ENCODE measurements around the gene CLDN1.
"Not testable (repeated sequence)": the region's sequence is repeated elsewhere in the genome, so short reads cannot be mapped to it uniquely, and the experiment has no call there.

DNA sequence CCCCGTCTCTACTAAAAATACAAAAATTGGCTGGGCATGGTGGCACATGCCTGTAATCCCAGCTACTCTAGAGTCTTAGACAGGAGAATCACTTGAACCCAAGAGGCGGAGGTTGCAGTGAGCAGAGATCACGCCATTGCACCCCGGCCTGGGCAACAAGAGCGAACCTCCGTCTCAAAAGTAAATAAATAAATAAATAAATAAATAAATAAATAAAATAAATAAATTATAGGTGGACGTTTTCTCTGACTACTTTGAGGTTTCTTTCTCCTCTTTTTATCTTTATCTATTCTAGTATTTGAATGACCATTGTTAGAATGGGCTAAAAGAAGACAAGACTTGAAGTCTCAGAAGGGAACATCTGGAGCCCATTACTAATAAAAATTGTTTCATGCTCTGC, 54.8 kb downstream of the CLDN1 start:
- TF ChIP-seq, protein P1, sequence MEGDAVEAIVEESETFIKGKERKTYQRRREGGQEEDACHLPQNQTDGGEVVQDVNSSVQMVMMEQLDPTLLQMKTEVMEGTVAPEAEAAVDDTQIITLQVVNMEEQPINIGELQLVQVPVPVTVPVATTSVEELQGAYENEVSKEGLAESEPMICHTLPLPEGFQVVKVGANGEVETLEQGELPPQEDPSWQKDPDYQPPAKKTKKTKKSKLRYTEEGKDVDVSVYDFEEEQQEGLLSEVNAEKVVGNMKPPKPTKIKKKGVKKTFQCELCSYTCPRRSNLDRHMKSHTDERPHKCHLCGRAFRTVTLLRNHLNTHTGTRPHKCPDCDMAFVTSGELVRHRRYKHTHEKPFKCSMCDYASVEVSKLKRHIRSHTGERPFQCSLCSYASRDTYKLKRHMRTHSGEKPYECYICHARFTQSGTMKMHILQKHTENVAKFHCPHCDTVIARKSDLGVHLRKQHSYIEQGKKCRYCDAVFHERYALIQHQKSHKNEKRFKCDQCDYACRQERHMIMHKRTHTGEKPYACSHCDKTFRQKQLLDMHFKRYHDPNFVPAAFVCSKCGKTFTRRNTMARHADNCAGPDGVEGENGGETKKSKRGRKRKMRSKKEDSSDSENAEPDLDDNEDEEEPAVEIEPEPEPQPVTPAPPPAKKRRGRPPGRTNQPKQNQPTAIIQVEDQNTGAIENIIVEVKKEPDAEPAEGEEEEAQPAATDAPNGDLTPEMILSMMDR (IDR thresholded peaks at IDR 0.05) = not testable (repeated sequence)
- not testable (repeated sequence) for TF ChIP-seq EZH2 (IDR thresholded peaks at IDR 0.05; ENCODE audit: borderline replicate concordance, insufficient read depth, low read depth, low read length, poor library complexity, severe bottlenecking)
